Body of pancreas (tissue), 4 donors: ENCODE results near the gene SMIM12. TPM values are rescaled to one million over a fixed set of nuclear protein-coding genes. Genes with fewer than 3 reads are reported as not detected.
"Not testable (repeated sequence)": the region's sequence is repeated elsewhere in the genome, so short reads cannot be mapped to it uniquely, and the experiment has no call there.

Experiments used
- ATAC-seq: fragments of 150-250 bp; one replicate; pipeline ENCODE4 v1.9.1; 2016
- DNase-seq, 4 donors: peaks; one replicate each; pipeline ENCODE4 v3.0.0-alpha.2; 2019
- H3K27ac ChIP-seq, 4 donors: fragments of 200-600 bp; sonication (generic); 1 replicate in 3 of 4; 2 replicates in 1 of 4; pipeline versions ENCODE4 v1.5.1 to v1.6.1; 2016 to 2019; ENCODE audit warnings: mild to moderate bottlenecking in 1 of 4, mixed read lengths in 1 of 4, moderate library complexity in 1 of 4
- H3K27me3 ChIP-seq, 2 donors: fragments of 200-600 bp; sonication (generic); one replicate each; pipeline ENCODE4 v1.6.0; 2016; ENCODE audit warnings: mild to moderate bottlenecking in 1 of 2
- H3K36me3 ChIP-seq, 2 donors: fragments of 200-600 bp; sonication (generic); replicated peaks in 1 of 2; 2 replicates each; pipeline ENCODE4 v1.5.1; 2016; ENCODE audit warnings: low read depth in 2 of 2; ENCODE audit not compliant: insufficient read depth in 1 of 2
- H3K4me1 ChIP-seq: fragments of 200-600 bp; sonication (generic); one replicate; pipeline ENCODE4 v1.6.0; 2016
- H3K4me3 ChIP-seq, 2 donors: fragments of 200-600 bp; sonication (generic); 1 replicate in 1 of 2; 2 replicates in 1 of 2; pipeline ENCODE4 v1.5.1; 2016 to 2019
- H3K9me3 ChIP-seq, 3 donors: fragments of 200-600 bp; sonication (generic); 1 replicate in 2 of 3; 2 replicates in 1 of 3; pipeline ENCODE4 v1.5.1; 2016
- CTCF ChIP-seq, 7 experiments: fragments of 450-650 bp in 4 of 7; fragments of 200-600 bp in 3 of 7; sonication (generic) in 3 of 7; IDR thresholded peaks; one replicate each; pipeline ENCODE4 v1.5.1; 2016 to 2019; ENCODE audit warnings: antibody characterized with exemption in 7 of 7
- POLR2A ChIP-seq, 3 donors: fragments of 450-650 bp; IDR thresholded peaks; one replicate each; pipeline ENCODE4 v1.6.1; 2016; ENCODE audit warnings: antibody characterized with exemption in 3 of 3, mild to moderate bottlenecking in 2 of 3
- WGBS, 2 donors: methylation state at CpG; one replicate each; pipeline ENCODE4 v1.1.5; 2017; 5-methylcytosine and 5-hydroxymethylcytosine counted together
- intact Hi-C: fragments of 100-400 bp; cut with DNase I; formaldehyde crosslinking; loops from one replicate; pipeline ENCODE4 v1.15.1; 2023
- total RNA-seq, 2 donors: library from RNA; depleted of rRNA; stranded (reverse); fragments of >200 nt; gene quantifications; one replicate each; pipeline ENCODE4 v1.1.0, GENCODE V29; 2016

SMIM12 gene
- total RNA-seq, 2 donors from 2014 or later: 7.8 to 22.1 TPM

GRCh38 chr1:34822202-34822601, 37.3 kb downstream of the SMIM12 start:
- ATAC-seq: no peak
- 79 to 82% methylated on average over 3 of the region's 3 CpGs for WGBS, 2 donors
- H3K4me1 ChIP-seq: peaks cover 30% of the 10 kb centered on the region

GRCh38 chr1:34818862-34819261, 40.7 kb downstream of the SMIM12 start:
- H3K27ac ChIP-seq, H3K4me1 ChIP-seq, intact Hi-C loops, H3K27me3 ChIP-seq, DNase-seq, H3K4me3 ChIP-seq, ATAC-seq, H3K9me3 ChIP-seq, H3K36me3 ChIP-seq: not testable (repeated sequence)
- 95 to 100% methylated on average over 2 of the region's 2 CpGs for WGBS, 2 donors

More at GRCh38 chr1:34822202-34822601, 37.3 kb downstream of the SMIM12 start:
- H3K27ac ChIP-seq: no peak overlapping the region
- intact Hi-C loops: no loop called here
- no peaks in the 10 kb centered on the region for H3K36me3 ChIP-seq
- no peaks in the 10 kb centered on the region for H3K9me3 ChIP-seq
- TF ChIP-seq POLR2A (IDR thresholded peaks at IDR 0.05) (no peak), CTCF (IDR thresholded peaks at IDR 0.05) (no peak)
- no peak for DNase-seq
- no peak overlapping the region for H3K4me3 ChIP-seq
- H3K27me3 ChIP-seq: no peaks in the 10 kb centered on the region

DNA sequence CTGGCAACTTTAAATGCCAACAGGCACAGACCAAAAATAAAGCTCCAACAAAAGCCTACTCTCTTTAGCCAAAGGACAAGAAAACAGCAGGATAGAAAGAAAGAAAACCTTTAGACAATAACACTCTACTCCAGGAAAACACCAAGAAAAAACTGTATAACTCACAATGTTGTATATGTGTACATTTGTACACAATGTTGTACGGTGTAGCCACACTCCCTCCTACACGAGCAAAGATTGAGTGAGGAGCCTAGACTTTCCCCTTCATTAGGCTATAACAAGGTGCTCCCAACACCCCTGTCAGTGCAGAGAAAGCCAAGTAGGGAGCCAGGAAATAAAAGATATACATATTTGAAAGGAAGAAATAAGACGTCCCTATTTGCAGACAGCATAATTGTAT, 42.8 kb downstream of the SMIM12 start:
- 59 to 63% methylated on average over 3 of the region's 3 CpGs for WGBS, 2 donors
- no peak overlapping the region for H3K4me3 ChIP-seq
- H3K27me3 ChIP-seq: no peaks in the 10 kb centered on the region
- intact Hi-C loops: no loop called here
- H3K27ac ChIP-seq: no peak overlapping the region
- H3K36me3 ChIP-seq: no peaks in the 10 kb centered on the region
- no peaks in the 10 kb centered on the region for H3K9me3 ChIP-seq
- ATAC-seq: no peak
- TF ChIP-seq POLR2A (IDR thresholded peaks at IDR 0.05) (no peak), CTCF (IDR thresholded peaks at IDR 0.05) (no peak)
- H3K4me1 ChIP-seq: no peaks in the 10 kb centered on the region
- DNase-seq: no peak

DNA sequence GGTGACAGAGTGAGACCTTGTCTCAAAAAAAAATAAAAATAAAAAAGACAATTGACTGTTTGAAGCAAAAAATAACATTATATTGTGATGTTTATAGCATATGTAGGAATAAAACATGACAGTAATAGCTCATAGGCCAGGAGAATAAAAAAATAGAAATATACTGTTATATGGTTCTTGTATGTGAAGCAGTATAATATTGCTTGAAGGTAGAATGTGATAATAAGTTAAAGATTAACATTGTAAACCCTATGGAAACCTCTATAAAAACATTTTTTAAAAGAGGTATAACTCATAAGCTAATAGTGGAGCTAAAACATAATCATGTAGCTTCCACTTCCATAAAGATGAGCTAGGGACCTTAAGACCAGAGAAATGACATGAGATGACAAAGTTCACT, 43.2 kb downstream of the SMIM12 start:
- H3K9me3 ChIP-seq: no peaks in the 10 kb centered on the region
- H3K27me3 ChIP-seq: no peaks in the 10 kb centered on the region
- no peaks in the 10 kb centered on the region for H3K4me1 ChIP-seq
- no peaks in the 10 kb centered on the region for H3K36me3 ChIP-seq
- TF ChIP-seq CTCF (IDR thresholded peaks at IDR 0.05): no peak
- TF ChIP-seq POLR2A (IDR thresholded peaks at IDR 0.05): no peak
- no peak for ATAC-seq
- H3K27ac ChIP-seq: no peak overlapping the region
- intact Hi-C loops: no loop called here
- DNase-seq: no peak
- H3K4me3 ChIP-seq: no peak overlapping the region

- H3K9me3 ChIP-seq, H3K27ac ChIP-seq, H3K27me3 ChIP-seq, intact Hi-C loops, H3K36me3 ChIP-seq, H3K4me1 ChIP-seq, ATAC-seq, DNase-seq, H3K4me3 ChIP-seq: not testable (repeated sequence)
- 90 to 95% methylated on average over 3 of the region's 3 CpGs for WGBS, 2 donors
Observed at GRCh38 chr1:34810781-34811180, 48.8 kb downstream of the SMIM12 start.

DNA sequence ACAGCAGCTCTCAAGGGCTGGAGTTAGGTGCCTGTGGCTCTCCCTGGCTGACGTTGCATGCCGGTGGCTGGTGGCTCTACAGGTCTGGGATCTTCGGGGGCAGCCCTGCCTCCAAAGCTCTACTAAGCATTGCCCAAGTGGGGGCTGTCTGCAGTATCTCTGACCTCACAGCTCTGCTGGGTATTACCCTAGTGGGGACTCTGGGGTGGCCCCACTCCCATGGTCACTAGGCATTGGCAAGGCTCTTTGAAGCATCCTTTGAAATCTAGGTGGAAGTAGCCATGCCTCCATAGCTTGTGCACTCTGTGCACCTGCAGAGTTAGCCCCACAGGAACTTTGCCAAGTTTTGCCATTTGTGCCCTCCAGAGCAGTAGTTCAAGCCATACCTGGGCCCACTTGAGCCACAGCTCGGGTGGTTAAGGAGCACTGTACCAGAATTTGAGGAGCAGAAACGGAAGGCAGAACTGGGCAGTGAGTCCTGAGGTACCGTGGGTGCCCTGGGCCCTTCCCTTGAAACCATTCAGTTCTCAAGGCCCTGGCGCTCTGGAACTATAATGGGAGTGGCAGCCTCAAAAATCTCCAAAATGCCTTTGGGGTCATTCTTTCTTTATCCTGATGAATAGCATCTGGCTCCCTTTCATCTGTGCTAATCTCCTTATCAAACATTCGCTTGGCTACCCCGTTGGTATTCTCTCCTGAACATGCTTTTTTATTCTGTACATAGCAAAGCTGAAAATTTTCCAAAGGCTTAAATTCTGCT, 51.3 kb downstream of the SMIM12 start:
- no peak overlapping the region for H3K27ac ChIP-seq
- WGBS, 2 donors: 80 to 89% methylated on average over 5 to 9 of the region's 9 CpGs
- no peaks in the 10 kb centered on the region for H3K4me1 ChIP-seq
- H3K4me3 ChIP-seq: no peak overlapping the region
- ATAC-seq: no peak
- H3K9me3 ChIP-seq: no peaks in the 10 kb centered on the region
- no peak for DNase-seq
- H3K27me3 ChIP-seq: no peaks in the 10 kb centered on the region
- TF ChIP-seq CTCF (IDR thresholded peaks at IDR 0.05): no peak
- no peak for TF ChIP-seq POLR2A (IDR thresholded peaks at IDR 0.05)
- no peaks in the 10 kb centered on the region for H3K36me3 ChIP-seq
- intact Hi-C loops: no loop called here
